ENCODE results near the gene KIF16B. TPM values are rescaled to one million over a fixed set of nuclear protein-coding genes. Genes with fewer than 3 reads are reported as not detected.

KIF16B gene
- total and polyA plus RNA-seq, 2 experiments from 2014 or later: 8.2 to 26.5 TPM

DNA sequence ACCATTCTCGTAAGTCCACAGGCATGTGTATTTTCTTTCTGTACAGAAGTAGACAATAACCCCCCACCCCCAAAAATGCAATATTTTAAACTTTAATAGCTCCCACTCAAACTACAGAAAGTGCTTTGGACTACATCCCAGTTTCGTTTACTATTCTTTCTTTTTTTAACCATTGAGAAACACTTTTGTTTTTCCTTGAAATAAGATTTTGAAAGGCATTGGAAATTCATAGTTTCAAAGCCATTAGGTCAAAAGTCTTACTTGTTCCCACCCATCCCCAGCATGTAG, 140.0 kb downstream of the KIF16B start:
- TF ChIP-seq, protein P1, sequence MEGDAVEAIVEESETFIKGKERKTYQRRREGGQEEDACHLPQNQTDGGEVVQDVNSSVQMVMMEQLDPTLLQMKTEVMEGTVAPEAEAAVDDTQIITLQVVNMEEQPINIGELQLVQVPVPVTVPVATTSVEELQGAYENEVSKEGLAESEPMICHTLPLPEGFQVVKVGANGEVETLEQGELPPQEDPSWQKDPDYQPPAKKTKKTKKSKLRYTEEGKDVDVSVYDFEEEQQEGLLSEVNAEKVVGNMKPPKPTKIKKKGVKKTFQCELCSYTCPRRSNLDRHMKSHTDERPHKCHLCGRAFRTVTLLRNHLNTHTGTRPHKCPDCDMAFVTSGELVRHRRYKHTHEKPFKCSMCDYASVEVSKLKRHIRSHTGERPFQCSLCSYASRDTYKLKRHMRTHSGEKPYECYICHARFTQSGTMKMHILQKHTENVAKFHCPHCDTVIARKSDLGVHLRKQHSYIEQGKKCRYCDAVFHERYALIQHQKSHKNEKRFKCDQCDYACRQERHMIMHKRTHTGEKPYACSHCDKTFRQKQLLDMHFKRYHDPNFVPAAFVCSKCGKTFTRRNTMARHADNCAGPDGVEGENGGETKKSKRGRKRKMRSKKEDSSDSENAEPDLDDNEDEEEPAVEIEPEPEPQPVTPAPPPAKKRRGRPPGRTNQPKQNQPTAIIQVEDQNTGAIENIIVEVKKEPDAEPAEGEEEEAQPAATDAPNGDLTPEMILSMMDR (IDR thresholded peaks at IDR 0.05; ENCODE audit: low read depth, low read length): no peak
- no peaks in the 10 kb centered on the region for H3K27me3 ChIP-seq
- H3K9me3 ChIP-seq (ENCODE audit: low read depth): no peaks in the 10 kb centered on the region
- no peak overlapping the region for H3K27ac ChIP-seq
- no peaks in the 10 kb centered on the region for H3K4me1 ChIP-seq (ENCODE audit: low read depth)
- no peak for DNase-seq (ENCODE audit: low read depth in 1 of 2, low spot score in 1 of 2)
- H3K36me3 ChIP-seq: no peaks in the 10 kb centered on the region
- no peak overlapping the region for H3K4me3 ChIP-seq

DNA sequence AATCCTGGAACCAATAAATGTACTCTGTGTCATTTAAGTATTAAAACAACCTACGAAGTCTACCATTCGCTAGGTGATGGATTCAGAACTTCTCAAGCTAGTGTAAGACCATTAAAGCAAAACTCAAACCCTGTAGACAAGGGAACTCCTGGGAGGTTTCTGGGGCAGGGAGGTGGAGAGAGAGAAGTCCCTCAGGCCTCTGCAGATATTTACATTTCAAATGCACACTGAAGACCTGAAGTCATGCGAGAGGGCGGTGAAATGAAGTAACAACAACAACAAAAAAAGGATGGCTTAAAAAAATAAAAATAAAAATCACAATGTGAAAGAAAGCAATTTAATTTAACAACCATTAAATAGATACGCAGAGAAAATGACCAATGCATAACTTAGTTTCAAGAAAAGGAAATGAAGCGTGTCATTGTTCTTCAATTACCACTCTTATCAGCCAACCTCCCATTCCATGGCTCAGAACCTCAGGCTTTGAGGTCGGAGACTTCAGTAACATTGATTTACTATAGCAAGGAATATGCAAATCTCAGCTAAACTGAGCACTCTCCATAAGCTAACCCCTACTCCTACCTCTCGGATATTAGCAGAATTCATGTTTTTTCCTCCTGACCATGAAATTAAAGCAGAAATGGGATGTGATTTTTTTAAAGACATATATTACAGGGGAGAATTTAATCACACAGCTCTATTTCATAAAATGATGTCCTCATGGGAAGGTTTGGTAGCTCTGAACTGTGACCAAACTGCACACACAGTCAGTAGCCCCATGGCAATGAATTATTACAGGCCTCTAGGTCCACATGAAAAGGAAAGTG, 140.6 kb downstream of the KIF16B start:
- no peaks in the 10 kb centered on the region for H3K9me3 ChIP-seq (ENCODE audit: low read depth)

DNA sequence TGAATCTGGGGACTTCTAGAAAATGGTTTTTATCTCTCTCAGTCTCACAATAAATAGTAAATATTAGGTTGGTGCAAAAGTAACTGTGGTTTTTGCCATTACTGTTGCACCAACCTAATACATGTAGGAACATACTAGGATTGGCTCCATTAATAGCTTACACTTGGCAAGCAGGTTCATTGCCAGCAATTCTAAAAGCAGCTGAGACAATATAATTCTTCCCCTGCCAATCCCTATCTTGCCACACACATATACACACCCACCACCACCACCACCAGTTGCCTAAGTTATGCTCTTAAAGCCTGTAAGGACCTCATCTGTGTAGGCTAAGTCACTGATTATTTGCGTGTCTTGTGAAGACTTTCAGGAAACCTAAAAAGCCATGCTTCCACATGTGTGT, 145.1 kb downstream of the KIF16B start:
- Histone ChIP-seq H3K4me3 (no peak overlapping the region), H3K9me3 (ENCODE audit: low read depth) (no peaks in the 10 kb centered on the region), H3K27ac (no peak overlapping the region), H3K36me3 (no peaks in the 10 kb centered on the region), H3K4me1 (ENCODE audit: low read depth) (no peaks in the 10 kb centered on the region), H3K27me3 (no peaks in the 10 kb centered on the region)
- DNase-seq (ENCODE audit: low read depth in 1 of 2, low spot score in 1 of 2): no peak
- TF ChIP-seq, protein P1 (IDR thresholded peaks at IDR 0.05; ENCODE audit: low read depth, low read length): no peak

More for the DNA sequence above, 140.6 kb downstream of the KIF16B start:
- Histone ChIP-seq H3K4me3 (no peak overlapping the region), H3K4me1 (ENCODE audit: low read depth) (no peaks in the 10 kb centered on the region), H3K27me3 (no peaks in the 10 kb centered on the region), H3K36me3 (no peaks in the 10 kb centered on the region), H3K27ac (no peak overlapping the region)
- DNase-seq (ENCODE audit: low read depth in 1 of 2, low spot score in 1 of 2): no peak
- TF ChIP-seq, protein P1 (IDR thresholded peaks at IDR 0.05; ENCODE audit: low read depth, low read length): no peak

DNA sequence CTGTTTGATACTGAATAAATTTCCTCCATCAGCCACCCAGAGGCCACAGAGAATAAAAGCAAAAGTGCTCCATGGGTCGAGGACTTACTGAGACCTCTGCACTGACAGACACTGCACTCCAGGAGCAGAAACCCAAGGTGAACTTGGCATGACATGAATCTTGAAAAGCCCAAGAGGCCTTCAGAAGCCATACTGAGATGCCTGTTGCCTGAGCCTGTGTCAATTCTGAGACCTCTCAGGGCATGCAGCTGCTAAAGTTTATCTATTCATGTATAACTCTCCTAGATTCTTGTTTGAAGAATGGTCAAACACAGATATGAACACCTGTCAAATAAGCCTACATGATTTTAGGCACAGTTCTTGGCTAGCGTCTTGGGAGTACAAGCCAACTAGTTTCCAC, 145.7 kb downstream of the KIF16B start:
- Histone ChIP-seq H3K27ac (no peak overlapping the region), H3K4me3 (no peak overlapping the region), H3K9me3 (ENCODE audit: low read depth) (no peaks in the 10 kb centered on the region), H3K36me3 (no peaks in the 10 kb centered on the region), H3K27me3 (no peaks in the 10 kb centered on the region), H3K4me1 (ENCODE audit: low read depth) (no peaks in the 10 kb centered on the region)
- no peak for DNase-seq (ENCODE audit: low read depth in 1 of 2, low spot score in 1 of 2)
- TF ChIP-seq, protein P1 (IDR thresholded peaks at IDR 0.05; ENCODE audit: low read depth, low read length): no peak

DNA sequence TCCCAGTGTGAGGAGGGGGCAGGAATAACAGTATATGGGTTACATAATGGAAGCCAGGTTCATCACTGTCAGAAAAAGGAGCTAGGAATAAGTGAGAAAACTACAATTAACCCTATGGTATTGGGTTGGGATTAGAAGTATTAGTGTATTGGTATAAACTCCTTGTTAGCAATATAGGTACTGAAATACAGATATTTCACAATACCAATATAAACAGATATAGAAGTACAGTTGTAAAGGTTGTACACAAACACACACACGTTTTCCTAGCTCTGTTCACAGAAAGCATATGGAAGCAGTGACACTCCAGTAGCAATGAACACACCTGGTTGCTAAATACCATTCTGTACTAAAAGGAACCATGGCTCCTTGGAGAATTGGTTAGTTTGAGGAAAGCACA, 148.5 kb downstream of the KIF16B start:
- Histone ChIP-seq H3K27ac (no peak overlapping the region), H3K27me3 (no peaks in the 10 kb centered on the region), H3K4me3 (no peak overlapping the region), H3K36me3 (no peaks in the 10 kb centered on the region), H3K4me1 (ENCODE audit: low read depth) (no peaks in the 10 kb centered on the region), H3K9me3 (ENCODE audit: low read depth) (no peaks in the 10 kb centered on the region)
- no peak for DNase-seq (ENCODE audit: low read depth in 1 of 2, low spot score in 1 of 2)
- TF ChIP-seq, protein P1 (IDR thresholded peaks at IDR 0.05; ENCODE audit: low read depth, low read length): no peak
